Naive B cell (primary cell): Measurements from ENCODE around the gene ALAS1. TPM values are rescaled to one million over a fixed set of nuclear protein-coding genes. Genes with fewer than 3 reads are reported as not detected.
"Not testable (repeated sequence)": the region's sequence is repeated elsewhere in the genome, so short reads cannot be mapped to it uniquely, and the experiment has no call there.

Experiments used
- ATAC-seq, 2 donors: fragments of 150-1000 bp; cut with Tn5 transposase; 2 replicates each; pipeline ENCODE4 v1.10.0; 2021; ENCODE audit warnings: low read depth in 2 of 2, mild to moderate bottlenecking in 2 of 2, moderate library complexity in 2 of 2
- DNase-seq: peaks from one replicate; pipeline ENCODE4 v3.0.0; 2022
- H3K27ac Mint-ChIP-seq, 6 donors: one replicate each; pipeline ENCODE4 v1.8.0; 2020 to 2022; ENCODE audit warnings: mild to moderate bottlenecking in 6 of 6, mixed read lengths in 6 of 6, moderate library complexity in 5 of 6, inconsistent platforms in 2 of 6
- H3K27me3 Mint-ChIP-seq, 3 donors: one replicate each; pipeline ENCODE4 v1.8.0; 2021 to 2022; ENCODE audit warnings: mixed read lengths in 3 of 3, mild to moderate bottlenecking in 1 of 3
- H3K36me3 Mint-ChIP-seq, 2 donors: one replicate each; pipeline ENCODE4 v1.8.0; 2020 to 2022; ENCODE audit warnings: mixed read lengths in 2 of 2, inconsistent platforms in 1 of 2, mild to moderate bottlenecking in 1 of 2
- H3K4me1 Mint-ChIP-seq, 3 donors: one replicate each; pipeline ENCODE4 v1.8.0; 2020 to 2022; ENCODE audit warnings: mixed read lengths in 3 of 3, inconsistent platforms in 1 of 3, mild to moderate bottlenecking in 1 of 3, moderate library complexity in 1 of 3
- H3K4me3 Mint-ChIP-seq, 8 donors: one replicate each; pipeline ENCODE4 v1.8.0; 2020 to 2022; ENCODE audit warnings: mild to moderate bottlenecking in 8 of 8, mixed read lengths in 8 of 8, moderate library complexity in 8 of 8, inconsistent platforms in 2 of 8
- H3K9me3 Mint-ChIP-seq, 7 donors: one replicate each; pipeline ENCODE4 v1.8.0; 2020 to 2022; ENCODE audit warnings: mixed read lengths in 7 of 7, mild to moderate bottlenecking in 5 of 7, inconsistent platforms in 2 of 7, moderate library complexity in 1 of 7
- polyA plus RNA-seq, 6 donors: library from polyadenylated mRNA; unstranded; fragments of 300-500 nt; fragmentation: Illumina TruSeq; gene quantifications; one replicate each; pipeline ENCODE4 v1.2.3, GENCODE V29; 2021; ENCODE audit warnings: low read depth in 6 of 6

The ALAS1 gene
- polyA plus RNA-seq, 6 donors from 2014 or later: 10.3 to 25.6 (median 18.7) TPM

DNA sequence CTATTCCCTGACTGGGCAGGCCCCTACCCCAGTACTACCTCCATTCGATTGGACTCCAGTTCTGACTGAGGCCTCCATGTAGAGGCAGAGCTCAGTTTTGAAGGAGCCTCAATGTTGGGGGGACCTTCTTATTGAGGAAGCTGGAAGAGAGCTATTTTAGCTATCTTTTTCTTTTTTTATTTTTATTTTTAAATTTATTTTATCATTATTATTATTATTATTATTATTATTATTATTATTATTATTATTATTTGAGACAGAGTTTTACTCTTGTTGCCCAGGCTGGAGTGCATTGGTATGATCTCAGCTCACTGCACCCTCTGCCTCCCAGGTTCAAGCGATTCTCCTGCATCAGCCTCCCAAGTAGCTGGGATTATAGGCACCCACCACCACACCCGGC, 27.7 kb upstream of the ALAS1 start:
- peak overlapping the region in 1 of 8 donors; percentile 43 for H3K4me3 Mint-ChIP-seq
- not testable (repeated sequence) for H3K27me3 Mint-ChIP-seq, ATAC-seq, H3K36me3 Mint-ChIP-seq, DNase-seq, H3K27ac Mint-ChIP-seq, H3K4me1 Mint-ChIP-seq, H3K9me3 Mint-ChIP-seq

DNA sequence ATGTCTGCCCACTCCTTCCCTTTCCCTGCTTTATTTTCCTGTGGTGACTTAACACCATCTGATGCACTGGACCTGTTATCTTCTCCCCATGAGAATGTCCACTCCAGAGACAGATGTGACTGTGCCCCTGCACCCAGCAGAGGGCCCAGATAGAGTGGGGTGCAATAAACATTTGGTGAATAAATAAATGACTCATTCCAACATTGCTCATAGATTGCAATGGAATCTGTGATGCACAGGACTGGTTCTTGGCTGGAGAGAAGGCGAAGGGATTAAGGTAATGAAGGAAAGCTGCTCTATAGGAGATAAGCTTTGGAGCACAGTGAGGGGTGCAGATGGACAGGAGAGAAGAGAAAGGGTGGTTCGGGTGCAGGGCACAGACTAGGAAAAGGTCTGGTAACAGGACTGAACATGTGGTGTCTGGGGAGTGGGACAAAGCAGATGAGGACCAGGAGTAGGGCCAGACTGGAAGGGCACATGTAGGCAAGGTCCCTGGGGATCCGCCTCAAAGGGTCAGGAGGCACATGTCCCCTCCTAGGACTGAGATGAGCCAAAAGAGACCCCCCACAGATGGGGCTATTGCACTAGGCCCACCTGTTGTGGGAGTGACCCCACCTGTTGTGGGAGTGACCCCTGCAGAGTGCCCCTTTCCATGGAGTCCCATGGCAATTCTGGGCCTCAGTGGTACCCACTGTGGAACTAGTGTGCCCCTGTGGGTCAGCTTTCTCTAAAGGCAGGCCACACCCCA, 26.3 kb upstream of the ALAS1 start:
- DNase-seq: no peak
- ATAC-seq: no peak
- Mint-ChIP-seq H3K9me3 (no peaks in the 10 kb centered on the region), H3K27ac (no peak overlapping the region), H3K36me3 (no peaks in the 10 kb centered on the region), H3K4me1 (no peaks in the 10 kb centered on the region), H3K27me3 (no peaks in the 10 kb centered on the region), H3K4me3 (peak overlapping the region in 1 of 8 donors; percentile 17)

DNA sequence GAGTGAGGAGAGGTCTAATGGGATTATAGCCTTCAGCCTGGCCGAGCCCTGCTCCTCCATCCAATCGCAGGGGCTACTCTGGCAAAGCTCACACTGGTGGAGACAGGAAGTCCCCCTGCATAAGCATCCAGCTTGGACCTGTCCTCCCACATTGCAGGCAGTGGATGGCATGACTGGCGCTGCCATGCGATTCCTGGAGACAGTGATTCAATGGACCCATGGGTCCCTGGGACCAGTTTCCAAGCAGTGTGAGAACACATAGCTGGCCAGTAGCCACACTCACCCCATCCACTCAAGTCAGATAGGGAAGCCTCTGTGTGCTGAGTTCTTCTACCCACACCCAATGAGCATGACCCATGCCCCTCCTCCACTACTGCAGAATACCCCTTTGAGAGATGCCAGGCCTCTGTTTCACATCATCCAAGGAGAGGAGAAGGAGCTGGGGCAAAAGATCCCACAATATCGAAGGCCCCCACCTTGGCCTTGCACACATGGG, 25.6 kb upstream of the ALAS1 start:
- peaks cover 0 to 1% (median 0%) of the 10 kb centered on the region in 3 donors for H3K27me3 Mint-ChIP-seq
- no peaks in the 10 kb centered on the region for H3K9me3 Mint-ChIP-seq
- no peak overlapping the region for H3K4me3 Mint-ChIP-seq
- no peak overlapping the region for H3K27ac Mint-ChIP-seq
- no peaks in the 10 kb centered on the region for H3K4me1 Mint-ChIP-seq
- DNase-seq (no peak), ATAC-seq (no peak)
- no peaks in the 10 kb centered on the region for H3K36me3 Mint-ChIP-seq

DNA sequence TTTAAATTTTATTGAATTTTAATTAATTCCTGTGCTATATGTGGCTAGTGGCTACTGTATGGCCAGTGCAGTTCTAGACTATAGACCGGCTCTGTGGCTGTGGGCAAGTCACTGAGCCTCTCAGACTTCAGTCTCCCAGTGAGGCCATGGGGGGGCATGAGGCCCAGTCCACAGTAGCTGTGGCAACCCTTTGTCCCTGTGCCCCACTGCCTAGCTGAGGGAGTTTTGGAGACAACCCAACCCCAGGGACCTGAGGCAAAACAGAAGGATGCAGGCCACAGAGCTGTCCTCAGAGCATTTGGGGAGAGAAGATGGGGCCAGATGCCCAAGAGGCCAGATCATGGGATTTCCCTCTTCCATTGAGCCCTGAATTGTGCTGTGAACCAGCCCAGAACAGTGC, 24.9 kb upstream of the ALAS1 start:
- no peak overlapping the region for H3K4me3 Mint-ChIP-seq
- H3K27ac Mint-ChIP-seq: no peak overlapping the region
- no peaks in the 10 kb centered on the region for H3K36me3 Mint-ChIP-seq
- no peaks in the 10 kb centered on the region for H3K4me1 Mint-ChIP-seq
- ATAC-seq (no peak), DNase-seq (no peak)
- H3K9me3 Mint-ChIP-seq: no peaks in the 10 kb centered on the region
- peaks cover 0 to 7% (median 0%) of the 10 kb centered on the region in 3 donors for H3K27me3 Mint-ChIP-seq

DNA sequence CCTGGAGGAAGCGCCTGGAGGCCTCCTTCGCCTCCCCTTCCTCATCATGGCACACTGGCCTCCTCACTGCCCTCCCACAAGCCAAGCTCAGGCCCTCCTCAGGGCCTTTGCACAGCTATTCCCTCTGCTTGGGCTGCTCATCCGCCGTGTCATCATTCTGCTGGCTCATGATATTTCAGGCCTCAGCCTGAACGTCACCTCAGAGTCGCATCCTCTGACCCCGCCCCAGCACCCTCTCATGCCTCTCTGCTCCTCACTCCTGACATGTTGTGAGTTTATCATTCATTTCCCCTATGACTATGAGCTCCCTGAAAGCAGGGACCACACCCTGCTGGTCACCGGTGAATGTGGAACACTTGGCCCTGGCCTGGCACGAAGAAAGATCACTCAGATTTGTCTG, 23.1 kb upstream of the ALAS1 start:
- Mint-ChIP-seq H3K4me3 (no peak overlapping the region), H3K27me3 (peaks cover 0 to 12% (median 0%) of the 10 kb centered on the region in 3 donors), H3K36me3 (no peaks in the 10 kb centered on the region), H3K4me1 (no peaks in the 10 kb centered on the region), H3K27ac (peak overlapping the region in 1 of 6 donors; percentile 82), H3K9me3 (no peaks in the 10 kb centered on the region)
- no peak for DNase-seq
- ATAC-seq: no peak

DNA sequence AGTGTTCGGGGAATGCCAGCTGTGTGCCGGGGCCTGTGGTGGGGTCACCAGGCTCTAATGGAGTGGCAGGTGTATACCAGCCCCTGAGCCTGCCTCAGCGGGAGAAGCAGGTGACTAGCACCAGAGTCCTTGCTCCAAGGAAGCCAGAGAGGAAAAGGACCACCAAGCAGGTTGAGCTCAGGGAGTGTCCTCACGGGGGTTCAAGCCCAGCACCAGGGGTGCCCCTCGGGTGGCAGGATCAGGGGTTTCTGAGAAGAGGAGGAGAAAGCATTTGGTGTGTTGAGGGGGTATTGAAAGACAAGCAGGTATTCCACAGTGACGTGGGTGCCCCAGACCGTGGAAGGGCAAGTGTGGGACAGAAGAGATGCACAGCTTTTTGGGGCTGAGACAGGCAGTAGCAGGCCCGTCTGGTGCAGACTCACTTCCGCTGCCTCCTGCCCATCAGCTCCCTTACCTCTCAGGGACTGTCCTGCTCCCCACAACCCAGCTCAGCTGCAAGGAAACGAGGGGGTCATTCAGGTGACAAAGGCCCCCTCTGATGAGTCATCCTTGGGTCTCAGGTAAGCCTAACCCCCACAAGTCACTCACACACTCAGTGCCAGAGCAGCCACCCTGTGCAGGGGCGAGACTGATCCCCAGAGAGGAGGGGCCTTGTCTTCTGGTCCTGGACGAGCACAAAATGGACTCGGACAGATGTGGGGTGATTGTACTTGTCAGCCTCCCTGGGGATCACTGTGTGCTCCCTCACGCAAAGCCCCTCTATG, 22.4 kb upstream of the ALAS1 start:
- Mint-ChIP-seq H3K4me3 (no peak overlapping the region), H3K9me3 (no peaks in the 10 kb centered on the region), H3K36me3 (no peaks in the 10 kb centered on the region), H3K27me3 (peaks cover 0 to 12% (median 0%) of the 10 kb centered on the region in 3 donors), H3K27ac (peak overlapping the region in 1 of 6 donors; percentile 29), H3K4me1 (no peaks in the 10 kb centered on the region)
- DNase-seq (no peak), ATAC-seq (no peak)

DNA sequence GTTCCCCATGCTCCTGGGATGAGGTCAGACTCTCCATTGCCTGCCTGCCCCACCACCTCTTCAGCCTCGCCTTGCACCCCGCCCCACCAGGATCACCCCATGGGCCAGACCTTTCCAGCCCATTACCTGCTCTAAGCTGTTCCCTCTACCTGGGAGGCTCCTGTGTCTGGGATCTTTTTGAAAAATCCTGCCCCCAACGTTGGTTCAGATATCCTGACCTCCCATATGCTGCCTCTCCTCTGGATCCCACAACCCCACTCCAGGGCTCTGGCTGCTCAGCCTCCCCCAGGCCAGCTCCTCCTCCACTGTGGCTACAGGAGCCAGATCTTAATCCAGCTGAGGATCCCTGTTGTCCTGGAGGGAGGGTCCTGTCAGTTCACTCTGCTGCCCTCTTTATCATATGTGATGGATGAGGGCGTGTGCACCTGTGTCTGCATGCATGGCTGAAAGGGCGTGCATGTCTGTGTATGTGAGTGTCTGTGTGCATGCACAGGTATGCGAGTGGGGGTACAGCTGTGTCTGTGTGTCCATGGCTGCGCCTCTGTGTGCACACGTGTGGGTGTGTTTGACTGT, 21.7 kb upstream of the ALAS1 start:
- no peak overlapping the region for H3K4me3 Mint-ChIP-seq
- no peaks in the 10 kb centered on the region for H3K9me3 Mint-ChIP-seq
- peaks cover 0 to 12% (median 0%) of the 10 kb centered on the region in 3 donors for H3K27me3 Mint-ChIP-seq
- no peaks in the 10 kb centered on the region for H3K36me3 Mint-ChIP-seq
- ATAC-seq (no peak), DNase-seq (no peak)
- H3K27ac Mint-ChIP-seq: no peak overlapping the region
- no peaks in the 10 kb centered on the region for H3K4me1 Mint-ChIP-seq

DNA sequence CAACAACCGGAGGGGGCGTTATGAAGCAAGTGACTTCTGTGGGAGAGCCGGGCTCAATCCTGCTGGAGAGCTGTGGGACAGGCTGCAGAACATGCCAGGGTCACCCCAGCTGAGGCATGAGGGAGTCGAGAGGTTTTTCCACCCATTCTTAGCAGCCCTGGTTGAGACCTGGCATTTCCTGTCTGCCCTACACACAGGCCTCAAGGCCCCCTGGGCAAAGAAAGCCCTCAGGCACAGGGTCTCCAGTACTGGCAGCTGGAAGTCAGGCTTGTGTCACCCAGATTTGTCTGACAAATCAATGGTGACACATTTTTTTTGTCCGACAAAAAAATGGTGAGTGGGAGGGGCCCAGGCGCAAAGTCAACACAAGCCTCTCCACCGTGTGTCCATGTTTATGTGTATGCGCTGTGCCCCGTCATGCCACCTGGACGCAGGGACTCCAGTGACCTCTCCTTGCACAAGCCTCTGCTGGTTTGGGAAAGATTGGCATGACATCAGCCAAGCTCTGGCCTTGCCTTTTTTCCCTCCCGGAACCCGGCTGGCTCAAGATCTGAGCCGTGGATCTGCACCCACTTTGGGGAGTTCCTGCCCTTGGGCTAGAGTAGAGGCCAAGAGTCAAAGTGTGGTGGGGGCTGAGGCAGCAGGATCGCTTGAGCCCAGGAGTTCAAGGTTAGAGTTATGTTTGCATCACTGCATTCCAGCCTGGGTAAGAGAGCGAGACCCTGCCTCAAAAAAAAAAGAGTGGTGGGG, 20.8 kb upstream of the ALAS1 start:
- no peak overlapping the region for H3K4me3 Mint-ChIP-seq
- H3K27me3 Mint-ChIP-seq: peaks cover 0 to 12% (median 0%) of the 10 kb centered on the region in 3 donors
- no peak for DNase-seq
- H3K27ac Mint-ChIP-seq: peak overlapping the region in 1 of 6 donors; percentile 10
- H3K36me3 Mint-ChIP-seq: no peaks in the 10 kb centered on the region
- no peaks in the 10 kb centered on the region for H3K4me1 Mint-ChIP-seq
- no peak for ATAC-seq
- H3K9me3 Mint-ChIP-seq: no peaks in the 10 kb centered on the region

DNA sequence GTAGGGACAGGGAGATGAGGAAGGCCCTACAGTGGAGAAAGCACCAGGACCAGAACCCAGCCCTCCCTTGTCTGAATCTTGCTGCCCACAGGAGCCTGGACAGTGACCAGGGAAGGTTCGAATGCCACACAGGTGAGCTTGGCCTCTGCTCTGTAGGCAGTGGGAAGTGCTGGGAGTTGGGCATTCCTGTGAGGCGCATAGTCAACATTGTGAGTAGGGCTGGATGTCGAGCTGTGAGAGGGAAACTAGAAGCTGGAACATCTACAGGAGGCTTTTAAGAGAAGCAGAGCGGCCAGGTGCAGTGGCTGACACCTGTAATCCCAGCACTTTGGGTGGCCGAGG, 20.3 kb upstream of the ALAS1 start:
- Mint-ChIP-seq H3K27me3 (peaks cover 0 to 12% (median 0%) of the 10 kb centered on the region in 3 donors), H3K36me3 (no peaks in the 10 kb centered on the region), H3K4me3 (no peak overlapping the region), H3K4me1 (no peaks in the 10 kb centered on the region), H3K27ac (peak overlapping the region in 1 of 6 donors; percentile 15), H3K9me3 (no peaks in the 10 kb centered on the region)
- no peak for ATAC-seq
- no peak for DNase-seq

DNA sequence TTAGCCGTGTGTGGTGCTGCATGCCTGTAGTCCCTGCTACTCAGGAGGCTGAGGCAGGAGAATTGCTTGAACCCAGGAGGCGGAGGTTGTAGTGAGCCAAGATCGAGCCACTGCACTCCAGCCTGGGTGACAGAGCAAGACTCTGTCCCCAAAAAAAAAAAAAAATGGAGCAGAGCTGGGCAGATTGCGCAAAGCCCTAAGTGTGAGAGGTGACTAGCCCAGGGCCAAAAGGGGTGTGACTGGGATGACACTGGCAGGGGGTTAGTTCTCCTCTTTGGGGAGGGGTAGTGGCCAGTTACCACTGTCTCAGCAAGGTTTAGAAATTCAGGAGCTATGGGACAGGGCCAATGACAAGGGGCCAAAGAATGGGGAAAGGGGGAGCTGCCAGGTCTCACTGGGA, 19.8 kb upstream of the ALAS1 start:
- not testable (repeated sequence) for H3K9me3 Mint-ChIP-seq, H3K4me1 Mint-ChIP-seq, DNase-seq, H3K4me3 Mint-ChIP-seq, H3K27ac Mint-ChIP-seq, ATAC-seq, H3K36me3 Mint-ChIP-seq
- peaks cover 0 to 12% (median 0%) of the 10 kb centered on the region in 3 donors for H3K27me3 Mint-ChIP-seq

DNA sequence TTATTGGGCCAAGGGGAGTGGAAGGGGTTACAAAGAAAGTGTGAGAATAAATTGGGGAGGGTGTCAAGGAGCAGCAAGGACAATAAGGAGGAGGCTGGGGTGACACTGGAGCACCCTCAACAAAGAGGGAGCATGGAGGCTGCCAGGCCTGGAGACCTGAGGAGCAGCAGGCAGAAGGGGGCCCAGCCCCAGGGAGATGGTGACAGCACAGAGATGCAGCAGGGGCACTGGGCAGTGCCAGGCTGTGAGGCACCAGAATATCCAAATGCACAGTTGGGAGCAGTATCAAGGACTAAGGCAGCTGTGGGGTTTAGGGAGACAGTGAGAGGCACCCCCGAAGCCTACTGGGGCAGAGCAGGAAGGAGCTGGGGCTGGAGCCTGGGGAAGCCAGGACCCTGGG, 19.4 kb upstream of the ALAS1 start:
- ATAC-seq: no peak
- Mint-ChIP-seq H3K9me3 (no peaks in the 10 kb centered on the region), H3K4me3 (no peak overlapping the region), H3K4me1 (no peaks in the 10 kb centered on the region), H3K27ac (no peak overlapping the region), H3K36me3 (no peaks in the 10 kb centered on the region), H3K27me3 (peaks cover 0 to 12% (median 0%) of the 10 kb centered on the region in 3 donors)
- no peak for DNase-seq

DNA sequence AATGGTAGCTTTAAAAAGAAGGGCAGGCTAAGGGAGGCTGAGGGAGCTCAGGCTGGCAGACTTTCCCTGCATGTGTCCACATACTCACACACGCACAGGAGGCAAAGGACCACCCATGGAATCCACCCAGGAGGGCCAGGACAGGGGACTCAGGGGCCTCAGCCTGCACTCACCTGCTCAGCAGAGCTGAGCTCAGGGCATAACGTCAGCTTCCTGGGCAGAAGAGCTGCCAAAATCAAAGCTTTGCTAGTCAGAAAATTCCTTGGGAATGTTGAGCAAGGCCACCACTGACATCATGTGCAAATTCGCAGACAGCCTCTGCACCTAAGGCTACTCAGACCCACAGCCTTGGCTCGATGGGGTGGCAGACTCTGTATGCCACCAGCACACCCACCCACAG, 16.4 kb upstream of the ALAS1 start:
- Mint-ChIP-seq H3K36me3 (no peaks in the 10 kb centered on the region), H3K4me1 (no peaks in the 10 kb centered on the region), H3K27me3 (peaks cover 0 to 12% (median 0%) of the 10 kb centered on the region in 3 donors), H3K27ac (no peak overlapping the region), H3K4me3 (peak overlapping the region in 1 of 8 donors; percentile 22), H3K9me3 (no peaks in the 10 kb centered on the region)
- DNase-seq: no peak
- ATAC-seq: no peak

DNA sequence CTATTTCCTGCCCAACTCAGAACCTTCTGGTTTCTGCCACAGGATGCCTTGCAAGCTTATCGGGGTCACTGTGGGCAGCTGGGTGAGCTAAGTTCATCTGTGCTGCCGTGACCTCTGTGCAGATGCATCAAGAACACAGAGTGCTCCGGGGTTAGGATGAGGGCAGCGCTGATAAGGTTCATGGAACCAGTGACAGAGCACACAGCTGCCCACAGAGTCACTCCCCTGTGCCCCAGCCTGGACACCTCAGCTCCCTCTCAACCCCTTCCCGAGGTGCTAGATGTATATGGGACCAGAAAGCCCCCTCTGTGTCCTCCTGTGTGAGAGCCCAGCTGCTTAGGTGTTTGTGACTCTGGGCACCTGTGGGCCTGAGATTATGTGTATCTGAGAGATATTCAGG, 15.8 kb upstream of the ALAS1 start:
- ATAC-seq: no peak
- no peaks in the 10 kb centered on the region for H3K4me1 Mint-ChIP-seq
- no peak overlapping the region for H3K4me3 Mint-ChIP-seq
- no peak for DNase-seq
- H3K9me3 Mint-ChIP-seq: no peaks in the 10 kb centered on the region
- peaks cover 0 to 12% (median 0%) of the 10 kb centered on the region in 3 donors for H3K27me3 Mint-ChIP-seq
- no peaks in the 10 kb centered on the region for H3K36me3 Mint-ChIP-seq
- no peak overlapping the region for H3K27ac Mint-ChIP-seq
